HL-60 (cell line): ENCODE data around the gene HOXD13.

Experiments
- DNase-seq, 2 experiments: peaks; one replicate each; pipeline ENCODE4 v3.0.0-alpha.2; 2010 to 2020; ENCODE audit warnings: low read depth in 1 of 2, low spot score in 1 of 2
- H3K27ac ChIP-seq: fragments of 250-450 bp; sonication (Bioruptor Pico); replicated peaks from 2 replicates; pipeline ENCODE4 v1.5.1; 2020; ENCODE audit warnings: mild to moderate bottlenecking, moderate library complexity
- H3K27me3 ChIP-seq: fragments of 250-450 bp; sonication (Bioruptor Pico); 2 replicates; pipeline ENCODE4 v1.5.1; 2021; ENCODE audit warnings: mild to moderate bottlenecking, moderate library complexity; ENCODE audit not compliant: insufficient read depth, poor library complexity, severe bottlenecking
- H3K4me3 ChIP-seq: replicated peaks from 2 replicates; pipeline ENCODE4 v1.5.1; 2011; ENCODE audit warnings: mild to moderate bottlenecking, control low read depth, low read length; ENCODE audit not compliant: insufficient read depth
- CTCF ChIP-seq: IDR thresholded peaks from one replicate; pipeline ENCODE4 v1.5.1; 2011; ENCODE audit warnings: low read length, control low read depth, inconsistent platforms; ENCODE audit not compliant: insufficient read depth
- GABPA ChIP-seq: IDR thresholded peaks from 2 replicates; pipeline ENCODE4 v1.6.1; 2012; ENCODE audit warnings: low read depth
- POLR2AphosphoS5 ChIP-seq: IDR thresholded peaks from 2 replicates; pipeline ENCODE4 v1.6.1; 2012; ENCODE audit warnings: low read depth
- REST ChIP-seq: IDR thresholded peaks from 2 replicates; pipeline ENCODE4 v1.6.1; 2012; ENCODE audit warnings: low read depth; ENCODE audit not compliant: insufficient replicate concordance
- SPI1 ChIP-seq: IDR thresholded peaks from 2 replicates; pipeline ENCODE4 v1.6.1; 2012; ENCODE audit warnings: low read depth, mild to moderate bottlenecking, borderline replicate concordance

Gene HOXD13

GRCh38 chr2:176083796-176084261 lies 8.7 kb upstream of the HOXD13 start, which contains the start of gene EVX2:
Gene EVX2, minus strand, starts transcription at chr2:176083962. Its CDS starts 186 bp downstream, at chr2:176083776.
- Histone ChIP-seq H3K4me3 (no peak within 1 kb of the TSS), H3K27ac (no peak within 1 kb of the TSS), H3K27me3 (peaks cover 85% of the 10 kb centered on the region)
- no peak for TF ChIP-seq POLR2AphosphoS5
- no peak for TF ChIP-seq CTCF
- no peak for TF ChIP-seq REST
- TF ChIP-seq GABPA: no peak
- no peak for TF ChIP-seq SPI1
- DNase-seq: no peak

- peaks cover 87% of the 10 kb centered on the region for H3K27me3 ChIP-seq
Measured at GRCh38 chr2:176084611-176085119, 7.9 kb upstream of the HOXD13 start.

More at GRCh38 chr2:176084611-176085119, 7.9 kb upstream of the HOXD13 start:
- no peak for DNase-seq
- TF ChIP-seq SPI1 (no peak), GABPA (no peak), CTCF (no peak), REST (no peak), POLR2AphosphoS5 (no peak)
- no peak overlapping the region for H3K27ac ChIP-seq
- no peak overlapping the region for H3K4me3 ChIP-seq
